Activated naive CD8-positive, alpha-beta T cell treated with anti-CD3 and anti-CD28 coated beads for 36 hours (primary cell): ENCODE data around the gene CD3E. TPM values are rescaled to one million over a fixed set of nuclear protein-coding genes. Genes with fewer than 3 reads are reported as not detected.

Experiments used
- DNase-seq: peaks from one replicate; pipeline ENCODE4 v3.0.0; 2021
- H3K27ac Mint-ChIP-seq: one replicate; pipeline ENCODE4 v1.8.0; 2022; ENCODE audit warnings: mild to moderate bottlenecking, moderate library complexity, mixed read lengths
- H3K27me3 Mint-ChIP-seq: one replicate; pipeline ENCODE4 v1.8.0; 2022; ENCODE audit warnings: mild to moderate bottlenecking, mixed read lengths
- H3K36me3 Mint-ChIP-seq: one replicate; pipeline ENCODE4 v1.8.0; 2021; ENCODE audit warnings: mild to moderate bottlenecking, mixed read lengths
- H3K4me1 Mint-ChIP-seq: one replicate; pipeline ENCODE4 v1.8.0; 2021; ENCODE audit warnings: mixed read lengths
- H3K4me3 Mint-ChIP-seq: one replicate; pipeline ENCODE4 v1.8.0; 2022; ENCODE audit warnings: mild to moderate bottlenecking, moderate library complexity, mixed read lengths
- H3K9me3 Mint-ChIP-seq: one replicate; pipeline ENCODE4 v1.8.0; 2022; ENCODE audit warnings: mixed read lengths
- total RNA-seq, 2 experiments: library from RNA; stranded (reverse); gene quantifications; one replicate each; pipeline ENCODE4 v1.2.3, GENCODE V29; 2021

CD3E gene
- total RNA-seq, 2 experiments from 2014 or later: 364 TPM

- H3K27ac Mint-ChIP-seq: peak overlapping the region; percentile 82
Measured at GRCh38 chr11:118334745-118335144, 30.2 kb downstream of the CD3E start.

GRCh38 chr11:118338637-118339061, 34.1 kb downstream of the CD3E start:
- peaks cover 2% of the 10 kb centered on the region for H3K9me3 Mint-ChIP-seq
- H3K27ac Mint-ChIP-seq: peak overlapping the region; percentile 98
- H3K4me1 Mint-ChIP-seq: peaks cover 47% of the 10 kb centered on the region
- peak; percentile 87 for DNase-seq
- peaks cover 62% of the 10 kb centered on the region for H3K36me3 Mint-ChIP-seq
- H3K4me3 Mint-ChIP-seq: peak overlapping the region; percentile 94
- no peaks in the 10 kb centered on the region for H3K27me3 Mint-ChIP-seq

More at GRCh38 chr11:118334745-118335144, 30.2 kb downstream of the CD3E start:
- DNase-seq: no peak
- Mint-ChIP-seq H3K9me3 (peaks cover 4% of the 10 kb centered on the region), H3K27me3 (no peaks in the 10 kb centered on the region), H3K4me1 (peaks cover 39% of the 10 kb centered on the region), H3K36me3 (peaks cover 44% of the 10 kb centered on the region), H3K4me3 (peak overlapping the region; percentile 59)

GRCh38 chr11:118339281-118339961, 34.9 kb downstream of the CD3E start:
- peak overlapping the region; percentile 94 for H3K4me3 Mint-ChIP-seq
- no peak for DNase-seq
- peak overlapping the region; percentile 98 for H3K27ac Mint-ChIP-seq
- H3K27me3 Mint-ChIP-seq: no peaks in the 10 kb centered on the region
- peaks cover 49% of the 10 kb centered on the region for H3K4me1 Mint-ChIP-seq
- H3K9me3 Mint-ChIP-seq: peaks cover 2% of the 10 kb centered on the region
- H3K36me3 Mint-ChIP-seq: peaks cover 62% of the 10 kb centered on the region

GRCh38 chr11:118340449-118340848, 35.9 kb downstream of the CD3E start:
- H3K36me3 Mint-ChIP-seq: peaks cover 64% of the 10 kb centered on the region
- peaks cover 47% of the 10 kb centered on the region for H3K4me1 Mint-ChIP-seq
- H3K4me3 Mint-ChIP-seq: peak overlapping the region; percentile 94
- DNase-seq: no peak
- peak overlapping the region; percentile 98 for H3K27ac Mint-ChIP-seq
- no peaks in the 10 kb centered on the region for H3K27me3 Mint-ChIP-seq
- peaks cover 2% of the 10 kb centered on the region for H3K9me3 Mint-ChIP-seq

GRCh38 chr11:118341261-118341660, 36.7 kb downstream of the CD3E start:
- Mint-ChIP-seq H3K9me3 (peaks cover 2% of the 10 kb centered on the region), H3K4me3 (peak overlapping the region; percentile 94), H3K36me3 (peaks cover 70% of the 10 kb centered on the region), H3K27me3 (no peaks in the 10 kb centered on the region), H3K4me1 (peaks cover 50% of the 10 kb centered on the region), H3K27ac (peak overlapping the region; percentile 98)
- no peak for DNase-seq

GRCh38 chr11:118341815-118342489, 37.4 kb downstream of the CD3E start:
- no peak for DNase-seq

GRCh38 chr11:118342503-118343161, 38.1 kb downstream of the CD3E start, which contains the start of gene CD3D:
Gene CD3D (minus strand): TSS chr11:118342705. CDS start chr11:118342607, 98 bp downstream.
- Mint-ChIP-seq H3K27ac (peak within 1 kb of the TSS; percentile 98), H3K36me3 (peaks cover 69% of the 10 kb centered on the region), H3K9me3 (no peaks in the 10 kb centered on the region), H3K27me3 (no peaks in the 10 kb centered on the region), H3K4me3 (peak within 1 kb of the TSS; percentile 94), H3K4me1 (peaks cover 57% of the 10 kb centered on the region)
- DNase-seq: peak; percentile 74

More at GRCh38 chr11:118341815-118342489, 37.4 kb downstream of the CD3E start:
- Mint-ChIP-seq H3K27ac (peak overlapping the region; percentile 98), H3K9me3 (no peaks in the 10 kb centered on the region), H3K27me3 (no peaks in the 10 kb centered on the region), H3K4me3 (peak overlapping the region; percentile 94), H3K4me1 (peaks cover 52% of the 10 kb centered on the region), H3K36me3 (peaks cover 69% of the 10 kb centered on the region)

GRCh38 chr11:118343248-118343647, 38.7 kb downstream of the CD3E start:
- Mint-ChIP-seq H3K27ac (peak overlapping the region; percentile 98), H3K4me1 (peaks cover 58% of the 10 kb centered on the region), H3K9me3 (no peaks in the 10 kb centered on the region), H3K27me3 (no peaks in the 10 kb centered on the region), H3K36me3 (peaks cover 66% of the 10 kb centered on the region), H3K4me3 (peak overlapping the region; percentile 94)
- peak; percentile 38 for DNase-seq

- H3K27me3 Mint-ChIP-seq: no peaks in the 10 kb centered on the region
- peaks cover 58% of the 10 kb centered on the region for H3K4me1 Mint-ChIP-seq
Measured at GRCh38 chr11:118343981-118344515, 39.5 kb downstream of the CD3E start, which contains the start of gene CD3G. Gene CD3G (plus strand): TSS chr11:118344344. CDS start chr11:118344424, 80 bp downstream.

GRCh38 chr11:118349475-118349874, 44.9 kb downstream of the CD3E start:
- no peak for DNase-seq
- Mint-ChIP-seq H3K36me3 (peaks cover 52% of the 10 kb centered on the region), H3K27me3 (no peaks in the 10 kb centered on the region), H3K4me3 (peak overlapping the region; percentile 0), H3K4me1 (peaks cover 50% of the 10 kb centered on the region), H3K9me3 (no peaks in the 10 kb centered on the region), H3K27ac (peak overlapping the region; percentile 62)

More at GRCh38 chr11:118343981-118344515, 39.5 kb downstream of the CD3E start, which contains the start of gene CD3G:
- Mint-ChIP-seq H3K9me3 (no peaks in the 10 kb centered on the region), H3K36me3 (peaks cover 66% of the 10 kb centered on the region), H3K27ac (peak within 1 kb of the TSS; percentile 98), H3K4me3 (peak within 1 kb of the TSS; percentile 94)
- DNase-seq: peak; percentile 79

GRCh38 chr11:118353084-118353710, 48.7 kb downstream of the CD3E start:
- peaks cover 24% of the 10 kb centered on the region for H3K4me1 Mint-ChIP-seq
- no peak overlapping the region for H3K4me3 Mint-ChIP-seq
- H3K9me3 Mint-ChIP-seq: no peaks in the 10 kb centered on the region
- H3K27me3 Mint-ChIP-seq: no peaks in the 10 kb centered on the region
- DNase-seq: no peak
- H3K27ac Mint-ChIP-seq: peak overlapping the region; percentile 81
- H3K36me3 Mint-ChIP-seq: peaks cover 26% of the 10 kb centered on the region

- Mint-ChIP-seq H3K36me3 (peaks cover 8% of the 10 kb centered on the region), H3K27me3 (peaks cover 3% of the 10 kb centered on the region), H3K9me3 (no peaks in the 10 kb centered on the region), H3K4me1 (peaks cover 38% of the 10 kb centered on the region), H3K27ac (no peak overlapping the region), H3K4me3 (no peak overlapping the region)
- DNase-seq: no peak
Measured at GRCh38 chr11:118358071-118358470, 53.5 kb downstream of the CD3E start.

- H3K9me3 Mint-ChIP-seq: no peaks in the 10 kb centered on the region
- H3K4me3 Mint-ChIP-seq: peak within 1 kb of the TSS; percentile 90
- peak; percentile 97 for DNase-seq
- H3K4me1 Mint-ChIP-seq: peaks cover 44% of the 10 kb centered on the region
- H3K27ac Mint-ChIP-seq: peak within 1 kb of the TSS; percentile 90
- H3K36me3 Mint-ChIP-seq: peaks cover 7% of the 10 kb centered on the region
- H3K27me3 Mint-ChIP-seq: peaks cover 3% of the 10 kb centered on the region
Measured at GRCh38 chr11:118359295-118359958, 54.9 kb downstream of the CD3E start, which contains the start of gene UBE4A. Gene UBE4A (plus strand): TSS chr11:118359600. CDS start chr11:118365081, 5,481 bp downstream.
